Keratinocyte (primary cell): ENCODE data around the gene ARMC3. TPM values are rescaled to one million over a fixed set of nuclear protein-coding genes. Genes with fewer than 3 reads are reported as not detected.

Source experiments
- DNase-seq: peaks from one replicate; pipeline ENCODE4 v3.0.0-alpha.2; 2011; ENCODE audit warnings: low read depth, missing footprints, low spot score
- FAIRE-seq: peaks from 2 replicates; lab custom pipeline; 2011; peaks lifted over from hg19 to GRCh38; lab: Jason Lieb, UNC
- H2AFZ ChIP-seq: 2 replicates; pipeline ENCODE4 v1.6.0; 2012; ENCODE audit warnings: low read length, control low read depth, inconsistent platforms; ENCODE audit not compliant: control insufficient read depth
- H3K27ac ChIP-seq: 2 replicates; pipeline ENCODE4 v1.5.1; 2011; ENCODE audit warnings: low read length; ENCODE audit not compliant: control insufficient read depth, insufficient read depth
- H3K27me3 ChIP-seq: 3 replicates; pipeline ENCODE4 v1.6.0; 2011; ENCODE audit warnings: low read length; ENCODE audit not compliant: control insufficient read depth, insufficient read depth; ENCODE audit errors: extremely low read depth
- H3K36me3 ChIP-seq, 2 experiments: 2 replicates in 1 of 2; 3 replicates in 1 of 2; pipeline ENCODE4 v1.5.1; 2011; ENCODE audit warnings: low read length in 2 of 2, mild to moderate bottlenecking in 1 of 2; ENCODE audit not compliant: control insufficient read depth in 2 of 2, insufficient read depth in 2 of 2; ENCODE audit errors: extremely low read depth in 1 of 2
- H3K4me1 ChIP-seq: 3 replicates; pipeline ENCODE4 v1.5.1; 2011; ENCODE audit warnings: low read length; ENCODE audit not compliant: control insufficient read depth, insufficient read depth; ENCODE audit errors: extremely low read depth
- H3K4me2 ChIP-seq: 3 replicates; pipeline ENCODE4 v1.6.0; 2011; ENCODE audit warnings: low read depth, low read length; ENCODE audit not compliant: control insufficient read depth, insufficient read depth; ENCODE audit errors: extremely low read depth
- H3K4me3 ChIP-seq, 3 experiments: fragments of 200-600 bp in 1 of 3; sonication (generic) in 1 of 3; 2 replicates in 2 of 3; 3 replicates in 1 of 3; pipeline ENCODE4 v1.5.1; 2011 to 2016; ENCODE audit warnings: low read length in 3 of 3, mild to moderate bottlenecking in 3 of 3, control low read depth in 2 of 3, inconsistent platforms in 1 of 3, low read depth in 1 of 3, mixed read lengths in 1 of 3, mixed run types in 1 of 3, moderate library complexity in 1 of 3; ENCODE audit not compliant: control insufficient read depth in 2 of 3, insufficient read depth in 2 of 3; ENCODE audit errors: extremely low read depth in 1 of 3
- H3K79me2 ChIP-seq: 2 replicates; pipeline ENCODE4 v1.6.0; 2012; ENCODE audit warnings: low read length; ENCODE audit not compliant: control insufficient read depth, insufficient read depth
- H3K9ac ChIP-seq: 3 replicates; pipeline ENCODE4 v1.6.0; 2011; ENCODE audit warnings: low read length; ENCODE audit not compliant: control insufficient read depth, insufficient read depth; ENCODE audit errors: extremely low read depth
- H3K9me1 ChIP-seq: 3 replicates; pipeline ENCODE4 v1.6.0; 2011; ENCODE audit warnings: low read length; ENCODE audit not compliant: control insufficient read depth, insufficient read depth; ENCODE audit errors: extremely low read depth
- H3K9me3 ChIP-seq: 2 replicates; pipeline ENCODE4 v1.5.1; 2012; ENCODE audit warnings: low read depth, low read length; ENCODE audit not compliant: control insufficient read depth
- H4K20me1 ChIP-seq: 3 replicates; pipeline ENCODE4 v1.6.0; 2011; ENCODE audit warnings: low read length; ENCODE audit not compliant: control insufficient read depth, insufficient read depth; ENCODE audit errors: extremely low read depth
- CTCF ChIP-seq, 3 experiments: IDR thresholded peaks in 1 of 3; conservative IDR thresholded peaks in 1 of 3; optimal IDR thresholded peaks in 1 of 3; 2 replicates in 2 of 3; 3 replicates in 1 of 3; pipeline versions ENCODE3 to v1.5.1; 2011; ENCODE audit warnings: low read length in 3 of 3, mild to moderate bottlenecking in 3 of 3, moderate library complexity in 2 of 3, control low read depth in 1 of 3, inconsistent platforms in 1 of 3; ENCODE audit not compliant: insufficient read depth in 2 of 3; ENCODE audit errors: extremely low read depth in 1 of 3
- EZH2 ChIP-seq: IDR thresholded peaks from one replicate; pipeline ENCODE4 v1.6.1; 2012; ENCODE audit warnings: inconsistent platforms, mild to moderate bottlenecking, low read length, moderate library complexity
- dilution Hi-C: fragments of 300-500 bp; cut with MboI; formaldehyde crosslinking; loops from one replicate; pipeline ENCODE4 v1.7.0; 2020; ENCODE audit warnings: low sequenced_read_pairs; ENCODE audit not compliant: extremely low pct_ligation_motif_present
- polyA plus RNA-seq, 5 experiments: library from polyadenylated mRNA; depleted of rRNA in 3 of 5; stranded (reverse) in 3 of 5; stranded (forward) in 1 of 5; unstranded in 1 of 5; fragments of >200 nt; gene quantifications; 1 replicate in 1 of 5; 2 replicates in 3 of 5; 3 replicates in 1 of 5; pipeline versions ENCODE4 v1.2.1 to v1.2.3, GENCODE V29; 2011 to 2012; ENCODE audit warnings: missing spikeins in 2 of 5, low read depth in 1 of 5, low replicate concordance in 1 of 5

Gene ARMC3
- polyA plus RNA-seq, 1 donor (not counting 4 experiments of a cell fraction or from before 2014, with no cell fraction given), result not detected

- no peak for TF ChIP-seq CTCF (optimal IDR thresholded peaks at IDR 0.05 in 1 of 3, IDR thresholded peaks at IDR 0.05 in 1 of 3, conservative IDR thresholded peaks at IDR 0.05 in 1 of 3; ENCODE audit: extremely low read depth in 1 of 3, insufficient read depth in 2 of 3, low read length in 3 of 3)
- no peak for TF ChIP-seq EZH2
- dilution Hi-C loops, result no loop called here
- no peak for DNase-seq
- Histone ChIP-seq H3K79me2 (no peaks in the 10 kb centered on the region), H3K27ac (no peak overlapping the region), H3K36me3 (no peaks in the 10 kb centered on the region), H3K9me3 (no peaks in the 10 kb centered on the region), H3K27me3 (peaks cover 5% of the 10 kb centered on the region), H4K20me1 (no peaks in the 10 kb centered on the region), H3K9me1 (no peaks in the 10 kb centered on the region), H2AFZ (no peak overlapping the region), H3K4me1 (no peaks in the 10 kb centered on the region), H3K4me3 (no peak overlapping the region), H3K4me2 (no peak overlapping the region), H3K9ac (no peak overlapping the region)
- FAIRE-seq, result no peak
These were observed 109.7 kb downstream of the ARMC3 start for GRCh38 chr10:23037561-23037960.

GRCh38 chr10:23038172-23038571 is 110.3 kb downstream of the ARMC3 start:
- no peaks in the 10 kb centered on the region for H3K9me3 ChIP-seq
- H3K4me3 ChIP-seq, result no peak overlapping the region
- no peak overlapping the region for H3K27ac ChIP-seq
- H3K9ac ChIP-seq, result no peak overlapping the region
- H4K20me1 ChIP-seq, result no peaks in the 10 kb centered on the region
- dilution Hi-C loops, result no loop called here
- TF ChIP-seq CTCF (optimal IDR thresholded peaks at IDR 0.05 in 1 of 3, IDR thresholded peaks at IDR 0.05 in 1 of 3, conservative IDR thresholded peaks at IDR 0.05 in 1 of 3; ENCODE audit: extremely low read depth in 1 of 3, insufficient read depth in 2 of 3, low read length in 3 of 3), result no peak
- TF ChIP-seq EZH2, result no peak
- H3K4me2 ChIP-seq, result no peak overlapping the region
- no peaks in the 10 kb centered on the region for H3K36me3 ChIP-seq
- peaks cover 5% of the 10 kb centered on the region for H3K27me3 ChIP-seq
- DNase-seq (no peak), FAIRE-seq (no peak)
- no peaks in the 10 kb centered on the region for H3K79me2 ChIP-seq
- H2AFZ ChIP-seq, result no peak overlapping the region
- H3K9me1 ChIP-seq, result no peaks in the 10 kb centered on the region
- no peaks in the 10 kb centered on the region for H3K4me1 ChIP-seq
